Effector memory CD8-positive, alpha-beta T cell (primary cell): Measurements from ENCODE around the gene TRIM7.

Source experiments
- ATAC-seq: fragments of 150-1000 bp; cut with Tn5 transposase; replicated peaks from 2 replicates; pipeline ENCODE4 v1.10.0; 2021; ENCODE audit warnings: mild to moderate bottlenecking, moderate library complexity
- DNase-seq, 3 experiments: peaks; one replicate each; pipeline ENCODE4 v3.0.0; 2021
- H3K27ac Mint-ChIP-seq, 2 donors: one replicate each; pipeline ENCODE4 v1.8.0; 2022; ENCODE audit warnings: mild to moderate bottlenecking in 2 of 2, mixed read lengths in 2 of 2, moderate library complexity in 2 of 2
- H3K27me3 Mint-ChIP-seq, 2 donors: one replicate each; pipeline ENCODE4 v1.8.0; 2022; ENCODE audit warnings: mixed read lengths in 2 of 2
- H3K36me3 Mint-ChIP-seq: one replicate; pipeline ENCODE4 v1.8.0; 2022; ENCODE audit warnings: mild to moderate bottlenecking, moderate library complexity, mixed read lengths; ENCODE audit not compliant: insufficient read depth
- H3K4me1 Mint-ChIP-seq, 2 donors: one replicate each; pipeline ENCODE4 v1.8.0; 2022; ENCODE audit warnings: low read depth in 2 of 2, mixed read lengths in 2 of 2
- H3K4me3 Mint-ChIP-seq, 2 donors: one replicate each; pipeline ENCODE4 v1.8.0; 2022; ENCODE audit warnings: mild to moderate bottlenecking in 2 of 2, mixed read lengths in 2 of 2, moderate library complexity in 2 of 2
- H3K9me3 Mint-ChIP-seq, 2 donors: one replicate each; pipeline ENCODE4 v1.8.0; 2022; ENCODE audit warnings: mixed read lengths in 2 of 2

TRIM7 gene

DNA sequence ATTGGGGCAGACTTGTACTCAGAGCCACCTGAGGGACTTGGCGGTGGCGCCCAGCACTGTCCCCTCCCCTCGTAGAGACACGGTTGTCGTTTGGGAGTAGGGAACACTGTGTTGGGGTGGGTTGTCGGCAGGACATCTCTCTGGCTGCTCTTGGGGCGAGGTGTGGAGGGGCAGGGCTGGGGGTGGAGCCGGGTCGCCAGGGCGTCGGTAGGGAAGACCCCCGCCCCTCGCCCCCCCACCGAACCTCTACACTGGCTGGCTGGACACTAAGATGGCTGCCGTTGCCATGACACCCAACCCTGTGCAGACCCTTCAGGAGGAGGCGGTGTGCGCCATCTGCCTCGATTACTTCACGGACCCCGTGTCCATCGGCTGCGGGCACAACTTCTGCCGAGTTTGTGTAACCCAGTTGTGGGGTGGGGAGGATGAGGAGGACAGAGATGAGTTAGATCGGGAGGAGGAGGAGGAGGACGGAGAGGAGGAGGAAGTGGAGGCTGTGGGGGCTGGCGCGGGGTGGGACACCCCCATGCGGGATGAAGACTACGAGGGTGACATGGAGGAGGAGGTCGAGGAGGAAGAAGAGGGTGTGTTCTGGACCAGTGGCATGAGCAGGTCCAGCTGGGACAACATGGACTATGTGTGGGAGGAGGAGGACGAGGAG lies 18.9 kb upstream of the TRIM7 start:
- no peaks in the 10 kb centered on the region for H3K27me3 Mint-ChIP-seq
- peak overlapping the region; percentile 84 to 86 for H3K4me3 Mint-ChIP-seq
- DNase-seq, result peak in 1 of 3 experiments; percentile 32
- peaks cover 68% of the 10 kb centered on the region for H3K36me3 Mint-ChIP-seq
- peaks cover 41 to 44% of the 10 kb centered on the region in 2 donors for H3K4me1 Mint-ChIP-seq
- ATAC-seq, result no peak
- no peaks in the 10 kb centered on the region for H3K9me3 Mint-ChIP-seq
- H3K27ac Mint-ChIP-seq, result peak overlapping the region; percentile 100

DNA sequence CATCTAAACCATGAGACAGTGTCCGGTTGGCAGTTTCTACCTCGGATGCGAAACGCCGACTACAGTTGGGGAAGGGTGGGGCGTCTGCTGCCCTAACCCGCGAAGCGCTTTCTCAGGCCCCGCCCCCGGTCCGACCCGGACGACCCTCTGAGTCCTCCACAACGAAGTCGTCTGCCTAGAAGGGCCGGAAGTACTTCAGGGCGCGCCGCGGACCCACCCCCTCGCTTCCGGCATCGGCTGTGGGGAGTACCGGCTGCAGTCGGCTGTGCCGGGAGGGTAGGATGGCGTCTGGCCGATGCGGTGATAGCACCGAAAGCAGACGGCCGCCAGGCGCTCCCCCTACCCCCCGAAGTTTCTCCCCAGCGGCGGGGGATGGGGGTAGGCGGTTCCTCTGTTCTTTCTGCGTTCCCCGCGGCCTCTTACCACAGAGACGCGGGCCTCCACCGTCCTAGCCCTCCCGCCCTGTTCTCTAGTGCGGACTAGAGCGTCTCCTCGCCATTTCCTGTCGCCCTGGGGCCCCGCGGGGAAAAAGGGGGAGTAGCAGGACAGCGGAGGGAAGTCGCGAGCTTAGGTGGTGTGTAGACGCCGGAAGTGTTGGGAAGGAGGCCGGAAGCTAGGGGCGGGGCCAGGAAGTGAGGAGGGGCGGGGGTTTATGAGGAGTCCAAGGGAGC lies 18.2 kb upstream of the TRIM7 start, which contains the start of gene TRIM41:
TSS of gene TRIM41 (plus strand) at position 224 of the 671 bp plus-strand sequence. CDS start 719 bp downstream, outside the sequence.
- peaks cover 44 to 47% of the 10 kb centered on the region in 2 donors for H3K4me1 Mint-ChIP-seq
- DNase-seq (peak; percentile 96 to 98 (median 96)), ATAC-seq (peak; percentile 66)
- peak within 1 kb of the TSS; percentile 84 to 86 for H3K4me3 Mint-ChIP-seq
- H3K27me3 Mint-ChIP-seq, result no peaks in the 10 kb centered on the region
- no peaks in the 10 kb centered on the region for H3K9me3 Mint-ChIP-seq
- peak within 1 kb of the TSS; percentile 100 for H3K27ac Mint-ChIP-seq
- H3K36me3 Mint-ChIP-seq, result peaks cover 69% of the 10 kb centered on the region

DNA sequence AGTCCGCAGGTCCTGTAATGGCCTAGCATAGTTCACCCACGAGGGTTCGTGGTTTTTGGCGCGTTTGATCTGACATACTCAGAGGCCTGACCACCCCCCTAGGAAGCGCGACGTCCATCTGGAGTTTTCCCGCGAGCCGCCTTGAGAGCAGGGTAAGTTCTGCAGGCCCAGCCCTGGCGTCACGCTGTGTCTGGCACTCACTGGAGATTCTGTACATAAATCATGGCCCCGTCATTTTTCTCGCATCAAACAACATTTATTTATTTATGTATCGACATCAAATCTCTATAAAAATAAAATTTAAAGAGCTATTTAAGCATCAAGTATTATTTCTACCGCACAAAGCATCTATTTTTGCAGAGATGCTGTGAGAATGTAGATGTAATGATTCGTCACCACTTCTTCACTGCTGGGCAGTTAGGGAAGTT lies 17.6 kb upstream of the TRIM7 start:
- peaks cover 74% of the 10 kb centered on the region for H3K36me3 Mint-ChIP-seq
- H3K4me3 Mint-ChIP-seq, result peak overlapping the region; percentile 84 to 86
- no peak for DNase-seq
- peak; percentile 4 for ATAC-seq
- H3K9me3 Mint-ChIP-seq, result peaks cover 0 to 1% of the 10 kb centered on the region in 2 donors
- H3K4me1 Mint-ChIP-seq, result peaks cover 49 to 52% of the 10 kb centered on the region in 2 donors
- H3K27ac Mint-ChIP-seq, result peak overlapping the region; percentile 100
- H3K27me3 Mint-ChIP-seq, result no peaks in the 10 kb centered on the region

DNA sequence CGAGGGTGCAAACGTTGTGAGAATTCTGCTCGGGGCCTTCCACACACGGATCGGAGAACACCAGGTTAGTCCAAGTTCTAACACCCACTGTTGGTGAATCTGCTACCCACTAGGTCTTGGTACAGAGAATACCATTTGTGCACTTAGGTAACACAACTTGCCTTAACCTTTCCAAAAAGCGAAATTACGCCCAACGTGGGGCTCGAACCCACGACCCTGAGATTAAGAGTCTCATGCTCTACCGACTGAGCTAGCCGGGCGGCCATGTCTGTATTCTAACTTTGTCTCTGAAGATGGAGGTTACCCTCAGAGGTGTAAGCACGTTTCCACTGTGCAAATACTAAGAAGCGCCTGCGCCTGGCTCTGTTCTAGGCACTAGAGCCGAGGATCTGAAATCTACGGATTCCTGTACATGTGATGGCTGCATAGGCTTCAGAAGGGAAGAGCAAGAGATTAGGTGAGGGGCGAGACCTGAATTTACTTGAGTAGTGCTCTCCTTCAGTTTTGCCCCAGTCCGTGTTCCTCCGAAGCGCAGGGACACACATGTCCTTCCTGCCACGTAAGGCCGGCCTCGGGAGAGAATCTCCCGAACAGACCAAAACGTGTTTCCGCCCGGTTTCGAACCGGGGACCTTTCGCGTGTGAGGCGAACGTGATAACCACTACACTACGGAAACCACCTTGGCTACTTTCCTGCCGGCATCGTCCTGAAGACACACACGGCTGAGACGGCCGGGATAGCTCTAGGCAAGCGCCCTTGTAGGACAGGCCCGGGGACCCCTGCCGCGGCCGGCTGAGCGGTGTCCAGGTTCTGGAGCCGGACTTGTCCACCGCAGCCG lies 17.0 kb upstream of the TRIM7 start:
- H3K4me1 Mint-ChIP-seq, result peaks cover 53 to 57% of the 10 kb centered on the region in 2 donors
- H3K27me3 Mint-ChIP-seq, result no peaks in the 10 kb centered on the region
- ATAC-seq (peak; percentile 31), DNase-seq (peak; percentile 98 to 99 (median 99))
- peaks cover 0 to 1% of the 10 kb centered on the region in 2 donors for H3K9me3 Mint-ChIP-seq
- H3K4me3 Mint-ChIP-seq, result peak overlapping the region; percentile 84 to 86
- peak overlapping the region; percentile 100 for H3K27ac Mint-ChIP-seq
- peaks cover 77% of the 10 kb centered on the region for H3K36me3 Mint-ChIP-seq

DNA sequence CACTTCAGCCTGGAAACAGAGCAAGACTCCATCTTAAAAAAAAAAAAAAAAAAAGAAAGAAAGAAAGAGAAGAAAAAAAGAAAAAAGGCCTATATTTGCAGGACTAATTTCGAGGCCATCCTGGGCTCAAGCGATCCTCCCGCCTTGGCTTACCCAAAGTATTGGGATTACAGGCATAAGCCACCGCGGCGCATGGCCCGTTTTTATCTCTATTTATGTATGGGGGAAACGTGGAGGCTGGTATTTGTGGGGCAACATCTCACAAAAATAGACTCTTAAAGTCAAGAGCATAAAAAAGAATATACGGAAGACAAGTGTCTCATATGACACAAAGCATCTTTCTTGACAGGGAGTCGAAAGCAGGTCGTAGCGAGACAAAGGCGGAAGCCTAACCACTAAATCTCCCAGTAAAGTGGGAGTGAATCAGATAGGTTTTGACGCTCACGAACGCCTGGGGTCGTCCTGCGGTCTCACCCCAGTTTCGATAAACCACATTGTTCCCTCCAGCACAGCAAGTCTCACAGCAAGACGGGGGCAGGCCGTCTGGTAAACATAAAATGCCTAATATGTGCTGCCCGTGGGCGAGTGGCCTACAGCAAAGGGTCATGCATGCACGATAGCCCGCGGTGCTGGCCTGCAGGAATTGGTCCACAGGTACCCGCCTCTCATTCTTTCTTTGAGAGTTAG lies 16.3 kb upstream of the TRIM7 start:
- no peaks in the 10 kb centered on the region for H3K27me3 Mint-ChIP-seq
- H3K27ac Mint-ChIP-seq, result peak overlapping the region; percentile 100
- DNase-seq (peak; percentile 68 to 72 (median 69)), ATAC-seq (peak; percentile 16)
- peaks cover 58 to 60% of the 10 kb centered on the region in 2 donors for H3K4me1 Mint-ChIP-seq
- peaks cover 0 to 1% of the 10 kb centered on the region in 2 donors for H3K9me3 Mint-ChIP-seq
- peak overlapping the region; percentile 84 to 86 for H3K4me3 Mint-ChIP-seq
- H3K36me3 Mint-ChIP-seq, result peaks cover 78% of the 10 kb centered on the region

DNA sequence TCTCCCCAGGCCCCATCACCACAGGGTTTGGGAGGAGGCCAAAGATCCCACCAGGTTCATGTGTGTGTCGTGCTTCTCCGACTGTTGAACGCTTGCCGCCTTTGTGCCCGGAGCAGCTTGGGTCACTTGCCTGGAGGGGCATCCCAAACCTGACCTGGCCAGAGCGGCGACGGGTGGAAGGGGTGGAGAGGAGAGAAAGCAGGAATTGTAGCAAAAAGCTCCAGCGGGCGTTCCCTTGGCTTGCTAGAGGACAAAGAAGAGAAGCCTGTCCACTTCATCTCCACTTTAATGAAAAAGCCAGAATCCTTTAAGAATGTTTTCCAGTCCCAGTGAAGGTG lies 15.2 kb upstream of the TRIM7 start:
- Mint-ChIP-seq H3K27me3 (no peaks in the 10 kb centered on the region), H3K9me3 (peaks cover 0 to 1% of the 10 kb centered on the region in 2 donors), H3K4me3 (peak overlapping the region; percentile 57 to 62), H3K36me3 (peaks cover 78% of the 10 kb centered on the region), H3K27ac (peak overlapping the region; percentile 88 to 100), H3K4me1 (peaks cover 52 to 55% of the 10 kb centered on the region in 2 donors)
- no peak for DNase-seq
- no peak for ATAC-seq

DNA sequence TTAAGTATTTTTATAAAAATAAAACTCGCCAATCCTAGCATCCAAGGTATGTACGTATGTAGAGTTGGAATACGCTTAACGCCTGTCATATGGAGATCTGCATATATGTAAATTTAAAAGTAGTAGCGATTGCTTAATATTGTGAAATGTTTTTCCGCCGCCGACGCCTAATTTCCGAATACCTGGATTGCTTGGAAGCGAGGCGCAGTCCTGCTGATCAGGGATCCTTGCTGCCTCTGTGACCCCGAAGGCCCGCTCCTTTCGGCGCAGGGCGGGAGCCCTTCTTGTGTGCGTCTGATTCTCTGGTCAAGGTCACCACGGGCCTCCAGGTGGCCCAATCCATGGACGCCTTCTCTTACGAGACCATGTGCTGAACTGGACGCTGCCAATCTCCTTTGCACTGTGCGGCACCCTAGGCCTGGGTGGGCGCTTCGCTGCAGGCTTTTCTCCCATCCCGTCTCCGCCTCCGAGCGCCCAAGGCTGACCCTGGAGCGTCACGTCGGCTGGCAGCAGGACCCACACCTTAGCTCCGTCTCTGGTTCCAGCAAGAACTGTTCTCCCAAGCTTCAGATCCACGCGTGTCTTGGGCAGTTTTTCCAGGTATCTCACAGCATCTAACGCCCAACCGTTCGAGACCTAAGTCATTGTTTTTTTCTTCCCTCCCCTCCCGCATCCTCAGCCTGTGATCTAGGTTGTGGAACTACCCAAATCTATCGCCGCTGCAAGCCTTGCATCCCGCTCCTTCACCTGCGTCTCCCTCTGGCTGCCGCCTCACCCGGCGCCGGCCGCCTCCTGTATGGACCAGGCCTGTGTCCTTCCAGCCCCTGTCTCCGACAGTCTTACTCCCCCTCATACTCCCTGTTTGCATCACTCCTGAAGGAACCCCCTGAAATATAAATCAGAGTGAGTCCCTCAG lies 14.5 kb upstream of the TRIM7 start:
- peaks cover 51 to 55% of the 10 kb centered on the region in 2 donors for H3K4me1 Mint-ChIP-seq
- peaks cover 78% of the 10 kb centered on the region for H3K36me3 Mint-ChIP-seq
- DNase-seq, result no peak
- peaks cover 0 to 1% of the 10 kb centered on the region in 2 donors for H3K9me3 Mint-ChIP-seq
- H3K27me3 Mint-ChIP-seq, result no peaks in the 10 kb centered on the region
- peak overlapping the region; percentile 88 to 100 for H3K27ac Mint-ChIP-seq
- peak overlapping the region; percentile 57 to 62 for H3K4me3 Mint-ChIP-seq
- ATAC-seq, result no peak

DNA sequence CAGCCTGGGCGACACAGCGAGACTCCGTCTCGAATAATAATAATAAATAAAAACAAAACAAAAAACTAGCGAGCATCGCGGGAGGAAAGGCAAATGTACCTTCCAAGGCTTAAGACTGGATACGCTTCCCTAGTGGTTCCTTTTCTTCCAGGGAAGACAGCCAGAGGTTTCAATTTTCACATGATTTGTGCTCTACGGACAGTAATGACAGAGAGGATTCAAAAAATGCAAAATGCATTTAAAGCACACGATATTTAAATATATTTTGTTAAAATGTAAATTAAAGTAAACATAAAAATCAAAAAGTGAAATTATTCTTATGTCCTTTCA lies 13.8 kb upstream of the TRIM7 start:
- Mint-ChIP-seq H3K36me3 (peaks cover 71% of the 10 kb centered on the region), H3K4me3 (peak overlapping the region; percentile 89 to 97), H3K9me3 (peaks cover 0 to 1% of the 10 kb centered on the region in 2 donors), H3K27ac (peak overlapping the region; percentile 99 to 100), H3K4me1 (peaks cover 46 to 47% of the 10 kb centered on the region in 2 donors), H3K27me3 (no peaks in the 10 kb centered on the region)
- DNase-seq, result no peak
- no peak for ATAC-seq

DNA sequence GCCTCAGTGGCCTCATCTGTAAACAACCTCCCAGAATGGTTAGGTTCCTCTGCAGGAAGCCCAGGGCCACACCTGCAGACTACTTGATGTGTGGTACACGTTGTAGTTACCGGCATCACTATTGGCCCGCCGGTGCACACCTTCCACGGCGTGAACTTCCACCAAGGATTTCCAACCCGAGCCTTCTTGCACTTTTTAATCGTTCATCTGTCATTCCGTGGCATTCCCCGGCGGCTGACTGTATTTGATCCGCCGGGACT lies 12.7 kb upstream of the TRIM7 start:
- Mint-ChIP-seq H3K27ac (peak overlapping the region; percentile 99 to 100), H3K27me3 (no peaks in the 10 kb centered on the region), H3K36me3 (peaks cover 63% of the 10 kb centered on the region), H3K4me3 (peak overlapping the region; percentile 89 to 97), H3K9me3 (peaks cover 0 to 1% of the 10 kb centered on the region in 2 donors), H3K4me1 (peaks cover 42% of the 10 kb centered on the region in 2 donors)
- DNase-seq (peak; percentile 26 to 50 (median 27)), ATAC-seq (peak; percentile 8)

DNA sequence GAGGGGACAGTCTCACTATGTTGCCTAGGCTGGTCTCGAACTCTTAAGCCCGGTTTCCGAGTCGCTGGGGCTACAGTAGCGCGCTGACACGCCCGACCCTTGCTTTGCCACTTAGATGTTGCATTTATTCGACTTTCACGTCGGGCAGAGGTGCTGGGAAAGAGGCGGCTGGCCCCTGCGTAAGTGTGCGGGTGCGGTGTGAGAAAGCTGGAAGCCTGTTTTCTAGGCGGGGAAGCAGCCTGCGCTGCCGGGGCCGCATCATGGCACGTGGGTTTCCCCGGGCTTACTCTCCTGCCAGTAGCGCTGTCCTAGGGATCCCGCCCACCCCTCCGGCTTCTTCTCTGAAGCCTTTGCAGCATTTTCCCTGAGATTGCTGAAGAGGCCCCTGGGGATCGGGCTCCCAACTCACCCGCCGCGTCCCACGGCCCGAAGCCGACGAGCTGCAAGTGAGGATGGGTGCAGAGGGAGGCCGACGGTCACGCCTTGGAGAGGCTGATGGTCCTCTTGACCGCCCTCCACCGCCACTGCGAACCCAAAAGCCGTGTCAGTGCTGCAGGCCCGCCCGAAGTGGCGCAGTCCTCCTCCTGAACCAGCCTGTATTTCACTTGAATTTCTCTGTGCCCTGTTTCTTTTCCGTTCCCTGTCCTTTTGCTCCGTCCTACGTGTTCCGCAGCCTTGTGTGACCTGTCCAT lies 12.3 kb upstream of the TRIM7 start:
- H3K27me3 Mint-ChIP-seq, result no peaks in the 10 kb centered on the region
- ATAC-seq (peak; percentile 36), DNase-seq (peak; percentile 50 to 62 (median 52))
- H3K27ac Mint-ChIP-seq, result peak overlapping the region; percentile 99 to 100
- H3K4me3 Mint-ChIP-seq, result peak overlapping the region; percentile 89 to 97
- peaks cover 58% of the 10 kb centered on the region for H3K36me3 Mint-ChIP-seq
- peaks cover 0 to 1% of the 10 kb centered on the region in 2 donors for H3K9me3 Mint-ChIP-seq
- H3K4me1 Mint-ChIP-seq, result peaks cover 38% of the 10 kb centered on the region in 2 donors

DNA sequence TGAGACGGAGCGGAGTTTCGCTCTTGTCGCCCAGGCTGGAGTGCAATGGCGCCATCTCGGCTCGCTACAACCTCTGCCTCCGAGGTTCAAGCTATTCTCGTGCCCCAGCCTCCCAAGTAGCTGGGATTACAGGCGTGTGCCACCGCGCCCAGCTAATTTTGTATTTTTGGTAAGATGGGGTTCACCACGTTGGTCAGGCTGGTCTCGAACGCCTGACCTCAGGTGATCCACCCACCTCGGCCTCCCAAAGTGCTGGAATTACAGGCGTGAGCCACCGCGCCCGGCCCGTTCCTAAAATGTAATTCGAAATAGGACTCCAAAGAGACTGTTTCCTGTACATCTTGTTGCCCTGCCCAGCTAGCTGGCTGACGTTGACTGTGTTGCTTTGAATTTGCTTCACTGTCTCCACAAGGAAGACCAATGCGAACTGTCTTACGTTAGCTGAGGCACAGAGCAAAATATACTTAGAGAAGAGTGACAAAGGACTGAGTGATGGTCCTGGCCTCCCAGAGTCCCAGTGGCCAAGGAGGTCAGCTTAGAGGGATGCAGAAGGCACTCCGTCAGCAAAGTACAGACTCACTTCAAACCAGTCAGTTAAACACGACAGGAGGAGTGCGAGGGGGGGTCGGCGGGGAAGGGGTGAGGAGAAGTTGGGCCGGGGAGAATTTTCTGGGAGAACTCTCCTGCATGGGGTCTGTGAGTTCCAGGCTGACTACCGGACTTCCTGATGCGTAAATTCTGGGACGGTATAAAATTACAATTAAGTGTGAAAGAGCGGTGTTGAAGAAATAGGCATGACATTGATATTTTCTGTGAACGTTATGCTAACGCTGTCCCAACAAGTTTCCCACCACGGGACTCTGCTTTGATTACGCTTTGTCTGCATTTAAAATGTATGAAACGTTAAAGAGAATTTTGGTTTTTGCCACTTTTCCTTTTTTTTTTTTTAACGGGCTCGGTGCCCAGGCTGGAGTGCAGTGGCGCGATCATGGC lies 11.3 kb upstream of the TRIM7 start:
- H3K9me3 Mint-ChIP-seq, result peaks cover 0 to 1% of the 10 kb centered on the region in 2 donors
- peak overlapping the region; percentile 89 to 97 for H3K4me3 Mint-ChIP-seq
- peaks cover 49% of the 10 kb centered on the region for H3K36me3 Mint-ChIP-seq
- DNase-seq (peak in 1 of 3 experiments; percentile 27), ATAC-seq (no peak)
- H3K4me1 Mint-ChIP-seq, result peaks cover 28% of the 10 kb centered on the region in 2 donors
- peak overlapping the region; percentile 99 to 100 for H3K27ac Mint-ChIP-seq
- no peaks in the 10 kb centered on the region for H3K27me3 Mint-ChIP-seq
